Jurkat, Clone E6-1 (cell line): ENCODE data around the gene GLP1R.
A peak's percentile ranks its signal among the peaks of the same experiment; 100 is the strongest.
"Not testable (repeated sequence)": the region's sequence is repeated elsewhere in the genome, so short reads cannot be mapped to it uniquely, and the experiment has no call there.

Source experiments
- DNase-seq: peaks from one replicate; pipeline ENCODE4 v3.0.0-alpha.2; 2011; ENCODE audit warnings: low read depth, low spot score
- H3K4me3 ChIP-seq: 2 replicates; pipeline ENCODE4 v1.5.1; 2011; ENCODE audit warnings: mild to moderate bottlenecking, low read length, control low read depth, moderate library complexity

The GLP1R gene

DNA sequence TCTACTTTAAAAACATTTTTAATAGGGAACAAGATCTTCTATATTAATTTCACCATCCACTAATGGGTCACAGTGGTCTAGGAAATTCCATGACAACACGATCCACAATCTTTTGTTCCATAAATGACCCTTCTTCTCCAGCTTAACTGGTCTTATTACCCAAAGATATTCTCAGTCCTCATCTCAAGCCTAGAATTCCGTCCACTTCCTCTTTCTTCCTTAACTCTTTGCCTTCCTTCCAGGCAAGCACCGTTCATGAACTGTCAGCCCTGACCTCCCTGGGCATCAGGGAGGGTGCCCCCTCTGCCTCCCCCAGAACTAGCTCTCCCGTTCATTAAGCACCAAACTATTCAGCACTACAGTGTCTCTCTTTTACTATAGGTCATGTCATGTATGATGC, 58.5 kb downstream of the GLP1R start:
- H3K4me3 ChIP-seq: no peak overlapping the region
- DNase-seq: no peak

DNA sequence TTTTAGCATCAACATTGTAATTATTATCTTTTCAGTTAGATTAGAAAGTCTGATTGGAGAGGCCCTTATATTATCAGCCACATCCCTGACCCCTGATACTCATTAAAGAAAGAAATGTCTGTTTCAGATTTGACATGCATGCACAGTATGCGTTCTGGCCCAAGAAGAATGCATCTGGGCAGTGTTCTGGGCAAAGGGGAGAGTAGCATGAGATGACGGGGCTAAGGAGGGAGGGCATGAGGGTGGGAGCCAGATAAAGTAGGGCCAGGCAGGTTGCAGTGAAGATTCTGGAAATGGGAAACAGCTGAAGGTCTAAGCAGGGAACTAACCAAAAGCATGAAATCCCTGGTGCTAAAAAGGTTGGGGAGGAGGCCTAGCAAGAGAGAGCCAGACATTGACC, 59.1 kb downstream of the GLP1R start:
- no peak overlapping the region for H3K4me3 ChIP-seq
- no peak for DNase-seq

DNA sequence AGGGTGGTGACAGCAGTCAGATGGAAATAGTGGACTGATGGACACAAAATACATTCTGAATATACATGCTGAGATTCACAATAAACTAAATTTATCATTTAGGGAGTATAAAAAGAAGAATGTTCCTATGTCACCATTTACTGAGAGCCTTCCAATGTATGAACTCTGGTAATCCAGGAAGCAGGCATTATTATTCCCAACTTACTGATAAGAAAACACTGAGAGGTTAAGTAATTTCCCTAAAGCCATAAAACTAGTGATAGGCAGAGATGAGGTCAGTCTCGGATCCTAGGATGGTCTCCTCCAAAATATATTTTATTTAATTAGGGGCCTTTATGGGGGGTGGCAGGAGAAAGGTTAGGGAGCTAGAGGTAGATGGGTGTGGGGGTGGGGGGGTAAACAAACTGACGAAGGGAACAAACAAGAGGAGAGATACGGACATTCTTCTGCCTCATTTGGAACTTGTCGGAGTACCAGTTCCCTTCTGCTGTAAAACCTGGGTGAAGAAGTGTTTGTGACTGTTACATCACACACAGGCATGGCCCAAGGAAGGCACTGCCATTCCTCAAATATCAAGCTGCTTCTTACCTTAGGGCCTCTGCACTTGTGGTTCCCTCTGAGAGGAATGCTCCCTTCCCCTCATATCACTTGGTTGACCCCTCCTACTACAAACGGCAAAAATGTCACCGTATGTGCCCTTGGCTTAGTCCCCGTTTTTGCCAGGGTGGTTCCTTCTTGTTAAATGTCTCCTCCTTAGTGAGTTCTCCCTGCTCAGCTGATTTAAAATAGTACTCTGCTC, 59.7 kb downstream of the GLP1R start:
- DNase-seq: no peak
- no peak overlapping the region for H3K4me3 ChIP-seq

DNA sequence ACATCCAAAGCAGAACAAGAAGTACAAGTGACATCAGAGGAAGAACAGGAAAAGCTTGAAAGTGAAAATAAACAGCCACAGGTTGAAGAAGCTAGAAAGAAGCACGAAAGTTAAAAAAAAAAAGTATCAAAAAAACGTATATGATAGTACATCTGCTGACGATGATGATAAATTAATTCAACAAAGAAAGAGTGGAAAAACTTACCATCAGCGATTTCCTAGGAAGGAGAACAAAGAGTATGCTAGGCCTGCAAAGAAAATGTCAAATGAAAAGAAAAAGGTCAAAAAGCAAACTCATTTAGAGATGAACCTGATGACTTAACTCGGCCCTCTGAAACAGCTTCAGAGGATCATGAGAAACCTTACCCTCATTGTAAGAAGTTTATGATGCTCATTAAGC, 62.7 kb downstream of the GLP1R start:
- H3K4me3 ChIP-seq: no peak overlapping the region
- DNase-seq: no peak

GRCh38 chr6:39113788-39114187, 65.2 kb downstream of the GLP1R start:
- DNase-seq: no peak
- peak overlapping the region; percentile 81 for H3K4me3 ChIP-seq

DNA sequence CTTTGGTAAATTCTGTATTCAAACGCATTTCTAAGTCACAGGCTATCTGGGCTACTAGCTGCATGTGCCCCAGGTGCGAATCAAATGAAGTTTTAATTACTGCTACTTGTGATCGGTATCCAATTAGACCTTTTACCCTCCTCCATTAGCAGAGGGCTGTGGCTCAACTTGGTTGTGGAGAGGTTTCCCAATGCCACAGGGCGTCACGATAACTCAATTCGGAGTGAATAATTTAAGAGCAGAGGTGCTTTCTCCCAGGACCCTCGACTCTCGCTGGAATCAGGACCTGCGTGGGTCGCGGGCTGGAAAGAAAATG, 65.8 kb downstream of the GLP1R start:
- no peak for DNase-seq
- peak overlapping the region; percentile 81 for H3K4me3 ChIP-seq

GRCh38 chr6:39114704-39115599, 66.4 kb downstream of the GLP1R start, which contains the start of gene SAYSD1:
Gene SAYSD1, minus strand, starts transcription at chr6:39115186. Its CDS starts 97 bp downstream, at chr6:39115089.
- peak within 1 kb of the TSS; percentile 81 for H3K4me3 ChIP-seq
- DNase-seq: peak; percentile 92

GRCh38 chr6:39118921-39119320, 70.3 kb downstream of the GLP1R start:
- no peak for DNase-seq
- H3K4me3 ChIP-seq: no peak overlapping the region

DNA sequence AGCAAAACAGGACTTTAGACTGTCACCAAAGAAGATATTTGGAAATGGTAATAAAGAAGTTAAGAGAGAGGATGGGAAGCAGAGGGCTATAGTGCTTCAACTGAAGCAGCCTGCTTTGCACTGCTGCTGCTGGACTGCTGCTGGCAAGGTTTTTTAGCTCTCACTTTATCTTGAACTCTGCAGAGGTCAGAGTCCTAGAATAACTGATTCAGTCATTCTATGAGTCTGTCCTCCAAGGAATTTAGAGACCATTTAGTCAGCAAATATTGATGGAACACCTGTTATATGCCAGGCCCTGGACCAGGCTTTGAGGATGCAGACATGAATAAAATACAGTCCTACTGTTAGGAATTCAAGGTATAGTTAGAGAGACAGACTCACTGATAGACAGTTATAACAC, 75.5 kb downstream of the GLP1R start:
- no peak for DNase-seq
- no peak overlapping the region for H3K4me3 ChIP-seq

- no peak for DNase-seq
- no peak overlapping the region for H3K4me3 ChIP-seq
Measured at GRCh38 chr6:39128106-39128505, 79.5 kb downstream of the GLP1R start.

- no peak for DNase-seq
Measured at GRCh38 chr6:39128832-39129231, 80.3 kb downstream of the GLP1R start.

DNA sequence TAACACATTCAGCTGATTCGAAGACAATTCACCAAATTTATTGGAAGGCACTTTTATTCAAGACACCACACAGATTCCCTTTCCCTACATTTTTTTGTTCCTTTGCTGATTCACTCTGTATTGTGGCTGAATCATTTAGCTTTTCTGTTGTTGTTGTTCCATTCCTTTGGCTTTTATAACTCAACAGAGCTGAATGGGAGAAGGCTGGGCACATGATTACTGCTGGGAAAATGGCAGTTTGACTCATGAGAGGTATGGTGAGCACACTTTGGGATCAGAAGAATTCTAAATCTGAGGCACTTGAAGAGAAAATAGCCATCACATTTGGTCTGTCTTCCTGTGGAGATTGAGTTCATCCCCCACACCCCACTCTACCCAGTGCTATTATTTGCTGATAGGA, 82.1 kb downstream of the GLP1R start:
- DNase-seq: no peak
- H3K4me3 ChIP-seq: no peak overlapping the region

More at GRCh38 chr6:39128832-39129231, 80.3 kb downstream of the GLP1R start:
- no peak overlapping the region for H3K4me3 ChIP-seq

GRCh38 chr6:39134761-39135160, 86.2 kb downstream of the GLP1R start:
- not testable (repeated sequence) for DNase-seq, H3K4me3 ChIP-seq

GRCh38 chr6:39136207-39136606, 87.6 kb downstream of the GLP1R start:
- not testable (repeated sequence) for H3K4me3 ChIP-seq, DNase-seq

DNA sequence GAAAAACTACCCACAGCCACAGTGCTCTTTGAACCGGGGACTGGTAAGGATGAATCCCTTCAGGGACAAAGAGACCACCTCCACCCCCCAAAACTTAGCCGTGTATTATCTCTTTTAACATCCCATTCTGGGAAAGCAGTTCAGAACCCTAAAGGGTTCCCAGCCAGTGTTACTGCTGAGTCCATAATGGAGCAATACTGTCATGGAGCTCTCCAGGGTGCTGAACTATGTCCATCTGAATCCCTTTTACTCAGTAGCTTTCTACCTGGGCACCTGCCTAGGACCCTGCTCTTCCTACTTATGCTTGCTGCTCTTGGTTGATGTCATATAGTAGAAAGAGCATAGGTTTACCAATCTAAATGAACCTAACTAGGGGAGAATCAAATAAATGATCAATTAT, 88.7 kb downstream of the GLP1R start:
- H3K4me3 ChIP-seq: no peak overlapping the region
- peak; percentile 51 for DNase-seq
